Activated naive CD8-positive, alpha-beta T cell treated with anti-CD3 and anti-CD28 coated beads, Interleukin-2, amount 10 ng/mL, durations not matched to agents 7 days and 5 days (primary cell): Measurements from ENCODE around the gene FBXL13. TPM values are rescaled to one million over a fixed set of nuclear protein-coding genes. Genes with fewer than 3 reads are reported as not detected.
"Not testable (repeated sequence)": the region's sequence is repeated elsewhere in the genome, so short reads cannot be mapped to it uniquely, and the experiment has no call there.

Experiments used
- ATAC-seq: fragments of 150-1000 bp; cut with Tn5 transposase; one replicate; pipeline ENCODE4 v1.10.0; 2021; ENCODE audit warnings: low read depth, moderate library complexity
- POLR2A ChIA-PET: fragments of 350-600 bp; sonication (Branson Sonifier 250); formaldehyde crosslinking; loops from one replicate; lab custom pipeline; 2021; ENCODE audit warnings: antibody characterized with exemption; lab: Charles Lee
- DNase-seq: peaks from one replicate; pipeline ENCODE4 v3.0.0; 2021
- H3K27ac Mint-ChIP-seq: one replicate; pipeline ENCODE4 v1.8.0; 2022; ENCODE audit warnings: mild to moderate bottlenecking, mixed read lengths
- H3K27me3 Mint-ChIP-seq: one replicate; pipeline ENCODE4 v1.8.0; 2022; ENCODE audit warnings: mild to moderate bottlenecking, moderate library complexity, mixed read lengths
- H3K36me3 Mint-ChIP-seq: one replicate; pipeline ENCODE4 v1.8.0; 2021; ENCODE audit warnings: mild to moderate bottlenecking, mixed read lengths
- H3K4me1 Mint-ChIP-seq: one replicate; pipeline ENCODE4 v1.8.0; 2021; ENCODE audit warnings: mixed read lengths
- H3K4me3 Mint-ChIP-seq: one replicate; pipeline ENCODE4 v1.8.0; 2022; ENCODE audit warnings: mild to moderate bottlenecking, moderate library complexity, mixed read lengths
- H3K9me3 Mint-ChIP-seq: one replicate; pipeline ENCODE4 v1.8.0; 2021; ENCODE audit warnings: mixed read lengths
- total RNA-seq, 2 experiments: library from RNA; stranded (reverse); gene quantifications; one replicate each; pipeline ENCODE4 v1.2.3, GENCODE V29; 2021

Gene FBXL13
- total RNA-seq, 2 experiments from 2014 or later, result 0.65 to 1.4 TPM

DNA sequence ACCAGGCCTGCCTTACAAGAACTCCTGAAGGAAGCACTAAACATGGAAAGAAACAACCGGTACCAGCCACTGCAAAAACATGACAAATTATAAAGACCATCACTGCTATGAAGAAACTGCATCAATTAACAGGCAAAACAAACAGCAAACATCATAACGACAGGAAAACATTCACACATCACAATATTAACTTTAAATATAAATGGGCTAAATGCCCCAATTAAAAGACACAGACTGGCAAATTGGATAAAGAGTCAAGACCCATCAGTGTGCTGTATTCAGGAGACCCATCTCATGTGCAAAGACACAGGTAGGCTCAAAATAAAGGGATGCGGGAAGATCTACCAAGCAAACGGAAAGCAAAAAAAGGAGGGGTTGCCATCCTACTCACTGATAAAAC, 120.2 kb downstream of the FBXL13 start:
- H3K4me3 Mint-ChIP-seq, H3K27ac Mint-ChIP-seq, DNase-seq, ATAC-seq, H3K27me3 Mint-ChIP-seq, H3K36me3 Mint-ChIP-seq, H3K4me1 Mint-ChIP-seq, POLR2A ChIA-PET: not testable (repeated sequence)
- H3K9me3 Mint-ChIP-seq, result peaks cover 13% of the 10 kb centered on the region

- ATAC-seq (no peak), DNase-seq (no peak)
- H3K27ac Mint-ChIP-seq, result no peak overlapping the region
- peaks cover 13% of the 10 kb centered on the region for H3K9me3 Mint-ChIP-seq
- no peak overlapping the region for H3K4me3 Mint-ChIP-seq
- no peaks in the 10 kb centered on the region for H3K4me1 Mint-ChIP-seq
- H3K27me3 Mint-ChIP-seq, result no peaks in the 10 kb centered on the region
- POLR2A ChIA-PET, result no interaction called here
- no peaks in the 10 kb centered on the region for H3K36me3 Mint-ChIP-seq
These were observed 121.2 kb downstream of the FBXL13 start for GRCh38 chr7:102953406-102953805.

GRCh38 chr7:102951839-102952238, 122.8 kb downstream of the FBXL13 start:
- POLR2A ChIA-PET, result no interaction called here
- Mint-ChIP-seq H3K4me3 (no peak overlapping the region), H3K9me3 (peaks cover 10% of the 10 kb centered on the region), H3K4me1 (no peaks in the 10 kb centered on the region), H3K27ac (no peak overlapping the region), H3K36me3 (no peaks in the 10 kb centered on the region), H3K27me3 (no peaks in the 10 kb centered on the region)
- ATAC-seq (no peak), DNase-seq (no peak)

GRCh38 chr7:102944241-102944640, 130.4 kb downstream of the FBXL13 start:
- Mint-ChIP-seq H3K9me3 (no peaks in the 10 kb centered on the region), H3K4me3 (no peak overlapping the region), H3K36me3 (no peaks in the 10 kb centered on the region), H3K4me1 (no peaks in the 10 kb centered on the region), H3K27ac (no peak overlapping the region), H3K27me3 (no peaks in the 10 kb centered on the region)
- POLR2A ChIA-PET, result no interaction called here
- DNase-seq, result no peak
- no peak for ATAC-seq

GRCh38 chr7:102943423-102944169, 131.0 kb downstream of the FBXL13 start:
- no peaks in the 10 kb centered on the region for H3K36me3 Mint-ChIP-seq
- ATAC-seq (no peak), DNase-seq (no peak)
- H3K4me1 Mint-ChIP-seq, result no peaks in the 10 kb centered on the region
- no peak overlapping the region for H3K27ac Mint-ChIP-seq
- no peaks in the 10 kb centered on the region for H3K27me3 Mint-ChIP-seq
- no peak overlapping the region for H3K4me3 Mint-ChIP-seq
- POLR2A ChIA-PET, result no interaction called here
- no peaks in the 10 kb centered on the region for H3K9me3 Mint-ChIP-seq

DNA sequence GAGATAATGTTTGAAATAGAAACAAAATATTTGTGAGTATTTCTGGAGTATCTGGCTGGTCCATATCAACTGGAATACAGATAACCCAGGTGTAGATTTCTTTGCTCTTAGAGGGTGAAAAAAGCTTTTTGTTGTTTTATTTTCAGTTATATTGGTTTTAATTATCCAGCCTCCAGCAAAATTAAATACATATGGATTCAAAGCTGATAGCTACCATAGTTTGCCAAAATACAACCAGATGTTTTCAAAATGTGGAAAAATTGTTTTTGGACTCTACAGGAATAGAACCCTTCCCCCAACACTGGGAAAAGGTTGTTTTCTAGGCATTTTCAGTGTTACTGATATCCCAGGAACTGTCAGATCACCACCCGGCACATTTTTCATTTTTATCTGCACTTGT, 131.7 kb downstream of the FBXL13 start:
- Mint-ChIP-seq H3K36me3 (no peaks in the 10 kb centered on the region), H3K4me1 (no peaks in the 10 kb centered on the region), H3K27ac (no peak overlapping the region), H3K9me3 (no peaks in the 10 kb centered on the region), H3K4me3 (no peak overlapping the region), H3K27me3 (no peaks in the 10 kb centered on the region)
- POLR2A ChIA-PET, result no interaction called here
- DNase-seq (no peak), ATAC-seq (no peak)

DNA sequence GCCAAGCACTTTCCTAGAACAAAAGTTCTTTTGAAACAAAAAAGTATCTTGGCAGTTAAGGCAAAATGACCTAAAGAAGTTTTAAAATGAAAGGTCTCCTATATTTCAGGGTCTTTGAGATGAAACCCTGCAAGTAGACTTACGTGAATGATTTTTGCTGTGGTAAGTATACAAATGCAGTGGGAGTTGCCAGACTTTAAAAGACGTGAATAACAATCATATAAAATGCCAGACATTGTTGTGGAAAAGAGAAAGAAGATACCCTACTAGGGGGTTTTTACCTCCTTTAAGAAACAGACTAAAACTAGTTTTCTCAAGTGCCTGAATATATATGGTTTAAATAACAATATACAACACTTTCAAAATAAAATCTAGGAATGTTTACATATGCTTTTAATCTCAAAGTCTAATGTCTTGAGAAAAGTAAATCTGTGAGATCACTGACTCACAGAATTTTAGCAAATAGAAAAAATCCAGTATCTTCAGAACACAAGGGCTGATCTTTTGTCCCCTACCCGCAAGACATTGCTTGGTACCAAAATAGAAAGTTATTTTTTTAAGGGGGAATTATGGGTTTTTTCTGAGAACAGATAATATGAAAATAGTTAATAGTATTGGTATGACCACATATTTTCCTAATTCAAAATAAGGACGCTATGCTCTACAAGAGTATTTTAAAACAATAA, 132.3 kb downstream of the FBXL13 start:
- H3K27ac Mint-ChIP-seq, result no peak overlapping the region
- H3K36me3 Mint-ChIP-seq, result no peaks in the 10 kb centered on the region
- H3K9me3 Mint-ChIP-seq, result no peaks in the 10 kb centered on the region
- DNase-seq, result no peak
- POLR2A ChIA-PET, result no interaction called here
- H3K4me1 Mint-ChIP-seq, result no peaks in the 10 kb centered on the region
- H3K27me3 Mint-ChIP-seq, result no peaks in the 10 kb centered on the region
- ATAC-seq, result no peak
- H3K4me3 Mint-ChIP-seq, result no peak overlapping the region

DNA sequence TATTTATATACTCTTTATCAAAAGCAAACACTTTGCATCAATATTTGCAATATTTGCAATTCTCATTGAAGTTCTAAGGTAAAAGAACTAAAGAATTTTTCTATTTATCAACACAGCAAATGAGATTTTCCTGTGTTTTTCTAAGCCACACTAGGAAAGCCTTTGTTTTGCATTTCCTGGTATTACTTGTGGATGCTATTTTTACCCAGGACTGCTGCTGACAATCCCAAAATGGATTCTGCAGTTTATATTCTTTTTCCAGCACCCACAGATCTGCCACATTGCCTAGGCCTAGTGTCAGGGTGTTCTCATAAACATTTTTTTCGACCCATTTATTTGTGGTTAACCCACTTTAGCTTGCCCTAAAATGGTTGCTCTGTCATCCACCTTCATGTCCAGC, 135.9 kb downstream of the FBXL13 start:
- ATAC-seq, result no peak
- POLR2A ChIA-PET, result no interaction called here
- Mint-ChIP-seq H3K4me1 (no peaks in the 10 kb centered on the region), H3K27ac (no peak overlapping the region), H3K9me3 (no peaks in the 10 kb centered on the region), H3K4me3 (no peak overlapping the region), H3K27me3 (no peaks in the 10 kb centered on the region), H3K36me3 (no peaks in the 10 kb centered on the region)
- no peak for DNase-seq

- H3K27ac Mint-ChIP-seq, result no peak overlapping the region
- no peak overlapping the region for H3K4me3 Mint-ChIP-seq
- H3K36me3 Mint-ChIP-seq, result no peaks in the 10 kb centered on the region
- POLR2A ChIA-PET, result no interaction called here
- no peaks in the 10 kb centered on the region for H3K27me3 Mint-ChIP-seq
- DNase-seq (no peak), ATAC-seq (no peak)
- no peaks in the 10 kb centered on the region for H3K9me3 Mint-ChIP-seq
- no peaks in the 10 kb centered on the region for H3K4me1 Mint-ChIP-seq
These were observed 139.0 kb downstream of the FBXL13 start for GRCh38 chr7:102935450-102936115.

GRCh38 chr7:102934701-102935100, 139.9 kb downstream of the FBXL13 start:
- Mint-ChIP-seq H3K4me3 (no peak overlapping the region), H3K36me3 (no peaks in the 10 kb centered on the region), H3K27ac (no peak overlapping the region), H3K4me1 (no peaks in the 10 kb centered on the region), H3K27me3 (no peaks in the 10 kb centered on the region), H3K9me3 (no peaks in the 10 kb centered on the region)
- DNase-seq (no peak), ATAC-seq (no peak)
- POLR2A ChIA-PET, result no interaction called here

DNA sequence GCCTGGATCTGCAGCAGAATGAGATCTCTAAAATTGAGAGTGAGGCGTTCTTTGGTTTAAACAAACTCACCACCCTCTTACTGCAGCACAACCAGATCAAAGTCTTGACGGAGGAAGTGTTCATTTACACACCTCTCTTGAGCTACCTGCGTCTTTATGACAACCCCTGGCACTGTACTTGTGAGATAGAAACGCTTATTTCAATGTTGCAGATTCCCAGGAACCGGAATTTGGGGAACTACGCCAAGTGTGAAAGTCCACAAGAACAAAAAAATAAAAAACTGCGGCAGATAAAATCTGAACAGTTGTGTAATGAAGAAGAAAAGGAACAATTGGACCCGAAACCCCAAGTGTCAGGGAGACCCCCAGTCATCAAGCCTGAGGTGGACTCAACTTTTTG, 140.4 kb downstream of the FBXL13 start:
- Mint-ChIP-seq H3K4me3 (no peak overlapping the region), H3K27me3 (no peaks in the 10 kb centered on the region), H3K27ac (no peak overlapping the region), H3K9me3 (no peaks in the 10 kb centered on the region), H3K36me3 (no peaks in the 10 kb centered on the region), H3K4me1 (no peaks in the 10 kb centered on the region)
- POLR2A ChIA-PET, result no interaction called here
- no peak for ATAC-seq
- no peak for DNase-seq

- no peaks in the 10 kb centered on the region for H3K9me3 Mint-ChIP-seq
- no peaks in the 10 kb centered on the region for H3K36me3 Mint-ChIP-seq
- POLR2A ChIA-PET, result no interaction called here
- no peak for ATAC-seq
- no peak overlapping the region for H3K27ac Mint-ChIP-seq
- no peak overlapping the region for H3K4me3 Mint-ChIP-seq
- H3K27me3 Mint-ChIP-seq, result no peaks in the 10 kb centered on the region
- H3K4me1 Mint-ChIP-seq, result no peaks in the 10 kb centered on the region
- DNase-seq, result no peak
These were observed 140.8 kb downstream of the FBXL13 start for GRCh38 chr7:102933763-102934162.

GRCh38 chr7:102931757-102932156, 142.8 kb downstream of the FBXL13 start:
- Mint-ChIP-seq H3K9me3 (no peaks in the 10 kb centered on the region), H3K27me3 (no peaks in the 10 kb centered on the region), H3K4me3 (no peak overlapping the region), H3K36me3 (no peaks in the 10 kb centered on the region), H3K4me1 (no peaks in the 10 kb centered on the region), H3K27ac (no peak overlapping the region)
- ATAC-seq (no peak), DNase-seq (no peak)
- POLR2A ChIA-PET, result no interaction called here
